Heart right ventricle (tissue), 16 donors: Measurements from ENCODE around the gene SGK1. TPM values are rescaled to one million over a fixed set of nuclear protein-coding genes. Genes with fewer than 3 reads are reported as not detected.

Experiments
- ATAC-seq, 8 donors: fragments of 200-7000 bp; cut with Tn5 transposase; one replicate each; pipeline ENCODE4 v1.9.1; 2020; ENCODE audit warnings: mild to moderate bottlenecking in 8 of 8, moderate library complexity in 8 of 8, moderate number of reproducible peaks in 1 of 8
- DNase-seq, 2 donors: peaks; one replicate each; pipeline ENCODE4 v3.0.0-alpha.2; 2020
- H3K27ac ChIP-seq, 10 donors: fragments of 200-600 bp; sonication (generic) in 2 of 10; one replicate each; pipeline versions ENCODE4 v1.5.0 to v1.8.0; 2020 to 2022; ENCODE audit warnings: mild to moderate bottlenecking in 3 of 10
- H3K27me3 ChIP-seq, 7 donors: fragments of 200-600 bp; one replicate each; pipeline ENCODE4 v1.8.0; 2021 to 2022; ENCODE audit warnings: mild to moderate bottlenecking in 2 of 7
- H3K36me3 ChIP-seq, 9 donors: fragments of 200-600 bp; sonication (generic) in 1 of 9; one replicate each; pipeline versions ENCODE4 v1.5.0 to v1.8.0; 2020 to 2022; ENCODE audit warnings: mild to moderate bottlenecking in 2 of 9
- H3K4me1 ChIP-seq, 9 donors: fragments of 200-600 bp; sonication (generic) in 1 of 9; one replicate each; pipeline versions ENCODE4 v1.5.0 to v1.8.0; 2020 to 2022; ENCODE audit warnings: mild to moderate bottlenecking in 4 of 9
- H3K4me3 ChIP-seq, 10 donors: fragments of 200-600 bp; sonication (generic) in 2 of 10; one replicate each; pipeline versions ENCODE4 v1.5.0 to v1.8.0; 2020 to 2022; ENCODE audit warnings: mild to moderate bottlenecking in 7 of 10, moderate library complexity in 2 of 10
- H3K9me3 ChIP-seq, 11 donors: fragments of 200-600 bp in 10 of 11; sonication (generic) in 2 of 11; one replicate each; pipeline versions ENCODE4 v1.5.0 to v1.8.0; 2013 to 2022; ENCODE audit warnings: mild to moderate bottlenecking in 2 of 11, control low read depth in 1 of 11, moderate library complexity in 1 of 11
- WGBS, 2 donors: extraction: QIAGEN DNeasy Blood & Tissue Kit; methylation state at CpG; one replicate each; pipeline ENCODE4 v1.1.7; 2013; ENCODE audit warnings: inconsistent platforms in 1 of 2; 5-methylcytosine and 5-hydroxymethylcytosine counted together
- intact Hi-C, 10 donors: fragments of 100-400 bp; cut with DNase I; formaldehyde crosslinking; loops; one replicate each; pipeline versions ENCODE4 v1.11.1 to v1.14.2; 2022
- polyA plus RNA-seq, 2 donors: library from polyadenylated mRNA; stranded (reverse); fragments of 200-250 nt; gene quantifications; one replicate each; pipeline ENCODE4 v1.2.3, GENCODE V29; 2013
- total RNA-seq, 10 donors: library from RNA; stranded (reverse); fragmentation: NEBNext Ultra II Directional in 3 of 10; extraction: Animal tissue kit (Norgen Biotek cat#: 25700) in 3 of 10; gene quantifications; one replicate each; pipeline versions ENCODE4 v1.2.1 to v1.2.4, GENCODE V29; 2021 to 2023
- TF ChIP-seq, protein P1 (sequence below), 9 donors: fragments of 200-600 bp; sonication (generic) in 2 of 9; IDR thresholded peaks; one replicate each; pipeline versions ENCODE4 v1.5.0 to v1.8.0; 2021 to 2022; ENCODE audit warnings: antibody characterized with exemption in 9 of 9, mild to moderate bottlenecking in 5 of 9, moderate library complexity in 1 of 9
- donor health status: Arrhythmogenic right ventricular cardiomyopathy.
- donor health status: ischemic (EF 13 %, LVEDD 7.1; RV severe dilation, severe dysfunction).
- donor health status: healthy with polysubstance abuse.
- donor health status: DM: no; HTN: yes; CAD: no.
- donor health status: DM: no; HTN: no; CAD: no.
- donor health status: ischemic (EF 25% LVEDD 6.9; RV normal size, moderate dysfunction).
- donor health status: ischemic (EF 25% LVEDD 5.7; RV mildly dilated, moderate dysfunction).
- donor health status: healthy.
- donor health status: DM: yes; HTN: yes; CAD: no.
- donor health status: Ischemic cardiomyopathy.
- donor health status: ischemic (EF 35%, LVEDD 5.7; RV mildly dilated, moderate dysfunction).
- donor health status: nonischemic (EF 11% LVEDD 7.7; RV severe dilation, severe dysfunction).
- donor health status: DM: yes; HTN: yes; CAD: no.
- donor health status: PGD.
- donor health status: ischemic (EF 29% LVEDD 5.4; RV normal size, mild dysfunction).
- donor health status: nonischemic (EF 23%, LVEDD 6.1; RV moderate dilation, normal function).

Gene SGK1
- total and polyA plus RNA-seq, 12 donors = 22.5 to 140 (median 43.6) TPM

GRCh38 chr6:134254118-134254517 is 63.8 kb downstream of the SGK1 start:
- Histone ChIP-seq H3K9me3 (no peaks in the 10 kb centered on the region), H3K4me3 (no peak overlapping the region), H3K27me3 (no peaks in the 10 kb centered on the region), H3K27ac (no peak overlapping the region), H3K4me1 (peaks cover 0 to 24% (median 13%) of the 10 kb centered on the region in 9 donors), H3K36me3 (no peaks in the 10 kb centered on the region)
- DNase-seq (no peak), ATAC-seq (no peak)
- WGBS, 2 donors = 93% methylated on average over 4 of the region's 4 CpGs
- TF ChIP-seq, protein P1, sequence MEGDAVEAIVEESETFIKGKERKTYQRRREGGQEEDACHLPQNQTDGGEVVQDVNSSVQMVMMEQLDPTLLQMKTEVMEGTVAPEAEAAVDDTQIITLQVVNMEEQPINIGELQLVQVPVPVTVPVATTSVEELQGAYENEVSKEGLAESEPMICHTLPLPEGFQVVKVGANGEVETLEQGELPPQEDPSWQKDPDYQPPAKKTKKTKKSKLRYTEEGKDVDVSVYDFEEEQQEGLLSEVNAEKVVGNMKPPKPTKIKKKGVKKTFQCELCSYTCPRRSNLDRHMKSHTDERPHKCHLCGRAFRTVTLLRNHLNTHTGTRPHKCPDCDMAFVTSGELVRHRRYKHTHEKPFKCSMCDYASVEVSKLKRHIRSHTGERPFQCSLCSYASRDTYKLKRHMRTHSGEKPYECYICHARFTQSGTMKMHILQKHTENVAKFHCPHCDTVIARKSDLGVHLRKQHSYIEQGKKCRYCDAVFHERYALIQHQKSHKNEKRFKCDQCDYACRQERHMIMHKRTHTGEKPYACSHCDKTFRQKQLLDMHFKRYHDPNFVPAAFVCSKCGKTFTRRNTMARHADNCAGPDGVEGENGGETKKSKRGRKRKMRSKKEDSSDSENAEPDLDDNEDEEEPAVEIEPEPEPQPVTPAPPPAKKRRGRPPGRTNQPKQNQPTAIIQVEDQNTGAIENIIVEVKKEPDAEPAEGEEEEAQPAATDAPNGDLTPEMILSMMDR (IDR thresholded peaks at IDR 0.05) = no peak
- intact Hi-C loops = no loop called here

GRCh38 chr6:134253681-134254080 is 64.2 kb downstream of the SGK1 start:
- TF ChIP-seq, protein P1 (IDR thresholded peaks at IDR 0.05) = no peak
- Histone ChIP-seq H3K36me3 (no peaks in the 10 kb centered on the region), H3K9me3 (no peaks in the 10 kb centered on the region), H3K4me3 (no peak overlapping the region), H3K4me1 (peaks cover 0 to 24% (median 14%) of the 10 kb centered on the region in 9 donors), H3K27me3 (no peaks in the 10 kb centered on the region), H3K27ac (no peak overlapping the region)
- DNase-seq (no peak), ATAC-seq (peak in 1 of 8 donors; percentile 30)
- WGBS, 2 donors = 81 to 84% methylated on average over 7 of the region's 7 CpGs
- intact Hi-C loops = no loop called here

DNA sequence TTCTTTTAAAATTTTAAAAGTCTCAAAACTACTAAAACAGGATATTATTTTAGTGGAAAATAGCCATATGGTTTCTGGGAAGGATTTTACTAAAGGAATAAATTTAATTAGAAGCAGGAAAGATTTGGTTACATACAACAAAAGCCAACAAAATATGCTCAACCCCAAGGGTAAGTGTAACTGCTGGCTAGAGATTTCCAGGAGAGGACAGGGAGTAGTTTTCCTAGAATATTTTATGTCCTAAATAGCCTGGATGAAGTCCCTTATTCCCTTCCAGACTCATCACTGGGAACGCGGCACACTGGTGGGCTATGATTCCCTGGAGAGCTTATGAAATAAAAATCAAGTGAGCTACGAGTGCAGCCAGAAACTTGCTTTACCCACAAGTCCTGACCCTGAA is 66.6 kb downstream of the SGK1 start:
- ATAC-seq = peak in 3 of 8 donors; percentile 14 to 36 (median 31)
- DNase-seq = no peak
- Histone ChIP-seq H3K9me3 (no peaks in the 10 kb centered on the region), H3K4me3 (no peak overlapping the region), H3K27me3 (no peaks in the 10 kb centered on the region), H3K4me1 (peaks cover 0 to 46% (median 19%) of the 10 kb centered on the region in 9 donors), H3K36me3 (no peaks in the 10 kb centered on the region), H3K27ac (no peak overlapping the region)
- intact Hi-C loops = no loop called here
- TF ChIP-seq, protein P1 (IDR thresholded peaks at IDR 0.05) = no peak
- 64 to 85% methylated on average over 3 of the region's 3 CpGs for WGBS, 2 donors

DNA sequence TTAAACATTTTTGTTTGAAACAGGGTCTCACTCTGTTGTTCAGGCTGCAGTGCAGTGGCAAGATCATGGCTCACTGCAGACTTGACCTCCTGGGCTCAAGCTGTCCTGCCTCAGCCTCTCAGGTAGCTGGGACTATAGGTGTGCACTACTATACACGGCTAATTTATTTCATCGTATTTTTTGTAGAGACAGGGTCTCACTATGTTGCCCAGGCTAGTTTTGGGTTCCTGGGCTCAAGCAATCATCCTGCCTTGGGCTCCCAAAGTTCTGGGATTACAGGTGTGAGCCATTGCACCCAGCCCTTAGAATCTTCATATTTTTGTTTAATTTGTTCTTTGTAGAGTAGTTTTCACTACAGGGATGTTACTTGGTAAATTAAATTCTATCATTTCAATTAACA is 67.1 kb downstream of the SGK1 start:
- no peaks in the 10 kb centered on the region for H3K27me3 ChIP-seq
- H3K27ac ChIP-seq = peak overlapping the region in 1 of 10 donors; percentile 23
- intact Hi-C loops = no loop called here
- H3K4me3 ChIP-seq = no peak overlapping the region
- DNase-seq = no peak
- TF ChIP-seq, protein P1 (IDR thresholded peaks at IDR 0.05) = no peak
- H3K4me1 ChIP-seq = peaks cover 0 to 51% (median 19%) of the 10 kb centered on the region in 9 donors
- no peaks in the 10 kb centered on the region for H3K9me3 ChIP-seq
- H3K36me3 ChIP-seq = no peaks in the 10 kb centered on the region
- WGBS, 2 donors = 97 to 99% methylated on average over 2 of the region's 2 CpGs
- ATAC-seq = no peak
